Adrenal gland (tissue), 12 donors: ENCODE measurements around the gene TMEM141. TPM values are rescaled to one million over a fixed set of nuclear protein-coding genes. Genes with fewer than 3 reads are reported as not detected.
A peak's percentile ranks its signal among the peaks of the same experiment; 100 is the strongest.

Source experiments
- DNase-seq, 7 donors: peaks; one replicate each; pipeline ENCODE4 v3.0.0-alpha.2; 2019 to 2020
- H3K27ac ChIP-seq, 5 donors: fragments of 200-600 bp; sonication (generic) in 4 of 5; 1 replicate in 3 of 5; 2 replicates in 2 of 5; pipeline versions ENCODE4 v1.5.1 to v1.8.0; 2016 to 2020; ENCODE audit warnings: mild to moderate bottlenecking in 1 of 5
- H3K27me3 ChIP-seq: fragments of 200-600 bp; 2 replicates; pipeline ENCODE4 v1.8.0; 2021
- H3K36me3 ChIP-seq, 2 donors: fragments of 200-600 bp; replicated peaks in 1 of 2; 1 replicate in 1 of 2; 2 replicates in 1 of 2; pipeline versions ENCODE4 v1.5.1 to v1.8.0; 2018 to 2022
- H3K4me1 ChIP-seq, 2 donors: fragments of 200-600 bp; replicated peaks in 1 of 2; 1 replicate in 1 of 2; 2 replicates in 1 of 2; pipeline versions ENCODE4 v1.5.1 to v1.8.0; 2018 to 2021
- H3K4me3 ChIP-seq, 4 donors: fragments of 200-600 bp; sonication (generic) in 3 of 4; one replicate each; pipeline ENCODE4 v1.5.1; 2016 to 2018
- H3K9me3 ChIP-seq, 3 donors: fragments of 200-600 bp; sonication (generic) in 1 of 3; replicated peaks in 1 of 3; 1 replicate in 2 of 3; 2 replicates in 1 of 3; pipeline versions ENCODE4 v1.5.1 to v1.8.0; 2016 to 2021
- POLR2A ChIP-seq, 2 donors: fragments of 450-650 bp; IDR thresholded peaks; one replicate each; pipeline ENCODE4 v1.6.1; 2017; ENCODE audit warnings: antibody characterized with exemption in 2 of 2, mild to moderate bottlenecking in 2 of 2, moderate library complexity in 1 of 2
- WGBS, 4 donors: extraction: QIAGEN DNeasy Blood & Tissue Kit in 2 of 4; methylation state at CpG; one replicate each; pipeline versions ENCODE4 v1.1.5 to v1.1.7; 2013 to 2017; 5-methylcytosine and 5-hydroxymethylcytosine counted together
- intact Hi-C, 2 donors: fragments of 100-400 bp; cut with DNase I; formaldehyde crosslinking; loops; one replicate each; pipeline versions ENCODE4 v1.14.1 to v1.15.0; 2022 to 2023
- polyA plus RNA-seq, 3 donors: library from polyadenylated mRNA; stranded (reverse); fragments of 200-250 nt in 2 of 3; fragments of 350-450 nt in 1 of 3; fragmentation: Illumina TruSeq in 1 of 3; extraction: RNeasy Lipid Tissue Mini Kit (QIAGEN cat#74804) in 1 of 3; gene quantifications; one replicate each; pipeline ENCODE4 v1.2.3, GENCODE V29; 2013 to 2014
- total RNA-seq, 9 donors: library from RNA; depleted of rRNA in 4 of 9; stranded (reverse); fragments of >200 nt in 4 of 9; fragments of 120-200 nt in 1 of 9; fragmentation: NEBNext Ultra II Directional in 1 of 9; extraction: Animal tissue kit (Norgen Biotek cat#: 25700) in 1 of 9; gene quantifications; one replicate each; pipeline versions ENCODE4 v1.1.0 to v1.2.4, GENCODE V29; 2013 to 2023
- TF ChIP-seq, protein P1 (sequence below), 6 experiments: fragments of 450-650 bp in 4 of 6; fragments of 200-600 bp in 2 of 6; sonication (generic) in 1 of 6; IDR thresholded peaks; 1 replicate in 5 of 6; 2 replicates in 1 of 6; pipeline versions ENCODE4 v1.5.1 to v1.8.0; 2016 to 2021; ENCODE audit warnings: antibody characterized with exemption in 6 of 6, mild to moderate bottlenecking in 2 of 6, moderate library complexity in 1 of 6
- donor health status: healthy with polysubstance abuse.
- donor health status: Bipolar disorder and iron deficiency.
- donor health status: DM: yes; HTN: yes; CAD: no.
- donor health status: DM: no; HTN: no; CAD: no.
- donor health status: DM: no; HTN: no; CAD: no.
- donor health status: DM: yes; HTN: yes; CAD: no.

The TMEM141 gene
- total and polyA plus RNA-seq, 12 donors = 31.3 to 94.8 (median 58.9) TPM

DNA sequence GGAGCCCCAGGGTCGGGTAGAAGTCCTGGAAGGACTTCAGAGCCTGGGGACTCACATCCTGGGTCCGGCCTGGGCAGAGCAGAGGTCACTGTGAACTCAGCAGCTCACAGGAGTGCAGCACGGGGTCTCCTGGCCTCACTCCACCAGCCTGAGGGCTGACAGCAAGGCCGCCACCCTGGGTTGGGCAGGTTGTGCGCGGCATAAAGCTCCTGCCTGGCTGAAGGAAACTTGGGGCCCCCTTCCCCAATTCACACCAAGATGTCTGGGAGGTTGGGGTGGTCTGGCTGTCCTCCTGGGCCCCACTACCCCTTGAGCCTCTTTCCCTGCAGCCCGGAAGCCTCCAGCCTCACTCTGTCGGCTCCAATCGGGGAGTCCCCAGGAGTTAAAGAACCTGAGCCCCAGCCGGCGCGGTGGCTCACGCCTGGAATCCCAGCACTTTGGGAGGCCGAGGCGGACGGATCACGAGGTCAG is 28.9 kb upstream of the TMEM141 start:
- no peaks in the 10 kb centered on the region for H3K9me3 ChIP-seq
- no peaks in the 10 kb centered on the region for H3K4me1 ChIP-seq
- DNase-seq = no peak
- WGBS, 4 donors = 75 to 89% (median 84%) methylated on average over 10 to 17 of the region's 17 CpGs
- no peaks in the 10 kb centered on the region for H3K27me3 ChIP-seq
- H3K36me3 ChIP-seq = no peaks in the 10 kb centered on the region
- intact Hi-C loops = no loop called here
- TF ChIP-seq, protein P1, sequence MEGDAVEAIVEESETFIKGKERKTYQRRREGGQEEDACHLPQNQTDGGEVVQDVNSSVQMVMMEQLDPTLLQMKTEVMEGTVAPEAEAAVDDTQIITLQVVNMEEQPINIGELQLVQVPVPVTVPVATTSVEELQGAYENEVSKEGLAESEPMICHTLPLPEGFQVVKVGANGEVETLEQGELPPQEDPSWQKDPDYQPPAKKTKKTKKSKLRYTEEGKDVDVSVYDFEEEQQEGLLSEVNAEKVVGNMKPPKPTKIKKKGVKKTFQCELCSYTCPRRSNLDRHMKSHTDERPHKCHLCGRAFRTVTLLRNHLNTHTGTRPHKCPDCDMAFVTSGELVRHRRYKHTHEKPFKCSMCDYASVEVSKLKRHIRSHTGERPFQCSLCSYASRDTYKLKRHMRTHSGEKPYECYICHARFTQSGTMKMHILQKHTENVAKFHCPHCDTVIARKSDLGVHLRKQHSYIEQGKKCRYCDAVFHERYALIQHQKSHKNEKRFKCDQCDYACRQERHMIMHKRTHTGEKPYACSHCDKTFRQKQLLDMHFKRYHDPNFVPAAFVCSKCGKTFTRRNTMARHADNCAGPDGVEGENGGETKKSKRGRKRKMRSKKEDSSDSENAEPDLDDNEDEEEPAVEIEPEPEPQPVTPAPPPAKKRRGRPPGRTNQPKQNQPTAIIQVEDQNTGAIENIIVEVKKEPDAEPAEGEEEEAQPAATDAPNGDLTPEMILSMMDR (IDR thresholded peaks at IDR 0.05) = no peak
- TF ChIP-seq POLR2A (IDR thresholded peaks at IDR 0.05) = no peak
- no peak overlapping the region for H3K4me3 ChIP-seq
- H3K27ac ChIP-seq = no peak overlapping the region

DNA sequence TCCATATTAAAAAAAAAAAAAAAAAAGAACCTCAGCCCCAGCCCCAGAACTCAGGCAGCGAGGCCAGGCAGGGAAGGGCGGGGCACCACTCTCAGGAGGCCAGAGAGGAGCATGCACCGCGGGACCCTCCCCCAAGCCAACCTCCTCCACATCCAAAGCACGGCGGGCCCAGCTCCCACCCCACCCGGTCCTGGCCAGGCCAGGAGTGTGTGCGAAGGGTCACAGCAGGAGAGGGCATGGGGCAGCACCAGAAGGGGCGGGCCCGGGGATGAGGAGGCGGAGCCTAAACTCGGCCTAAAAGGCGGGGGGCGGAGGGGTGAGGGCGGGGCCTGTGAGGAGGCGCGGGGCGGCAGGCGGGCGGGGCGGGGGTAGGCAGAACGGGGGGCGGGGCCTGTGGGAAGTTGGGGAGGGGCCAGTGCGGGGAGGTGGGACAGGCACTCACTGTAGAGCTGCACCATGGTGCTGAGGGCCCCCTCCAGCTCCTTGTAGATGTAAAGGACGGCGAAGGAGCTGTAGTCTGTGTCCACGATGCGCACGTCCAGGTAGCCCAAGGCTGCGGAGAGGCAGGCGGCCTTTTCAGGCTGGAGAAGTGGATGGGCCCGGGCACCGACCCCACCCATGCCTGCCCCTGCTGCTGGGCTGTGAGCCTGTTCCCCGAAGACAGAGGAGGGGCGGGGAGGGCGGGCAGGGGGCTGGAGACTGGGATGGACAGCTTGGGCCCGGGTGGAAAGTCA is 28.1 kb upstream of the TMEM141 start:
- no peaks in the 10 kb centered on the region for H3K4me1 ChIP-seq
- TF ChIP-seq POLR2A (IDR thresholded peaks at IDR 0.05) = no peak
- TF ChIP-seq, protein P1 (IDR thresholded peaks at IDR 0.05) = no peak
- no peak overlapping the region for H3K27ac ChIP-seq
- H3K27me3 ChIP-seq = peaks cover 5% of the 10 kb centered on the region
- intact Hi-C loops = no loop called here
- no peaks in the 10 kb centered on the region for H3K9me3 ChIP-seq
- peak in 2 of 7 donors; percentile 20 for DNase-seq
- WGBS, 4 donors = 18 to 39% (median 27%) methylated on average over 12 to 37 of the region's 37 CpGs
- H3K4me3 ChIP-seq = no peak overlapping the region
- H3K36me3 ChIP-seq = no peaks in the 10 kb centered on the region

DNA sequence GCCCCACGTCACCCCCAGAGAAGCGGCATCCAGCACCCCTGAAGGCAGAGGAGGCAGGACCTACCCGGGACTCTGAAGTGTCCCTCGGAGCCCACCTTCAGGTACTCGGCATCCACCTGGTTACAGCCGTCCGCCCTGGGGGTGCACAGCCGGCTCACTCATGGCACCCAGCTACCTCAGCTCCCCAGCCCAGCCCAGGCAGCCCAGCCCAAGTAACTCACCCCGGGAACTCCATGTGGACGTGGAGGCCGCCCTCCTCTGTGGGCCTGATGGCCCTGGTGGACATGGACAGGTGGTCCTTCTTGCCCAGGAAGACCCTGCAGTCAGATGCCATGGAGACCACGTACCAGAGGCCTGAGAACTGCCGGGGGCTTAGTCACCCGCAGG is 27.5 kb upstream of the TMEM141 start:
- H3K9me3 ChIP-seq = no peaks in the 10 kb centered on the region
- no peak overlapping the region for H3K4me3 ChIP-seq
- H3K36me3 ChIP-seq = no peaks in the 10 kb centered on the region
- no peak for DNase-seq
- no peaks in the 10 kb centered on the region for H3K4me1 ChIP-seq
- H3K27me3 ChIP-seq = peaks cover 6% of the 10 kb centered on the region
- intact Hi-C loops = no loop called here
- TF ChIP-seq POLR2A (IDR thresholded peaks at IDR 0.05) = no peak
- TF ChIP-seq, protein P1 (IDR thresholded peaks at IDR 0.05) = no peak
- H3K27ac ChIP-seq = no peak overlapping the region
- WGBS, 4 donors = 60 to 85% (median 80%) methylated on average over 2 to 14 of the region's 14 CpGs

DNA sequence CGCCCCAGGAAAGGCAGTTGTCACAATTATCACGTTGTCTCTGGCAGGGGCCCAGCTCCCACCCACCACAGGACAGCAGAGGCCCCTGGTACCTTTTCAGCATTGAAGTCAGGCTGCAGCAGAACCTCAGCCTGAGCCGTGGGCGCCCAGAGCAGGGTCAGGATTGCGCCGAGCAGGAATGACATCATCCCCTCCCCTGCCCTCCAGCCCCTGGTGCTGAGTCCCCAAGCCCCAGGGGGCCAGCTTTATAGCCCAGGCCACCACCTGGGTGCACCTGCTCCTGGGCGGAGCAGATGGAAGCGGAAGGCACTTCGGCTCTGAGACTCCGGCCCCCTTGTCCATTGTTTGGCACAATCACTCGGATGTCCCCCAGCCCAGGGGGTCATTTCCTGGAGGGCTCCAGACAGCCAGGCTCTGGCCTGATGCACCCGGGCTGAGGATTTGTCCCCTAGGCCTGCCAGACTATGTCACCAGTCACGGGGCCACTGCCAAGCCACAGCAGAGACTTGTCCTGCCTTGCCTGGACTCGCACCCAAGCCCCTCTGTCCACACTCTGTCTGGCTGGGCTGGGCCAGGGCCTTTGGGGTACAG is 26.7 kb upstream of the TMEM141 start, which contains the start of gene LCN15:
LCN15 (minus strand) TSS at position 218 of the 591 bp plus-strand sequence; CDS start at position 188, 30 bp downstream.
- no peaks in the 10 kb centered on the region for H3K36me3 ChIP-seq
- WGBS, 4 donors = 74 to 84% (median 77%) methylated on average over 4 to 14 of the region's 14 CpGs
- peaks cover 6% of the 10 kb centered on the region for H3K27me3 ChIP-seq
- H3K9me3 ChIP-seq = no peaks in the 10 kb centered on the region
- intact Hi-C loops = no loop called here
- no peak within 1 kb of the TSS for H3K27ac ChIP-seq
- peak in 1 of 7 donors; percentile 14 for DNase-seq
- H3K4me1 ChIP-seq = no peaks in the 10 kb centered on the region
- TF ChIP-seq POLR2A (IDR thresholded peaks at IDR 0.05) = no peak
- TF ChIP-seq, protein P1 (IDR thresholded peaks at IDR 0.05) = no peak
- H3K4me3 ChIP-seq = no peak within 1 kb of the TSS
